Tracheal epithelial cell (primary cell): ENCODE results near the gene ACOX2. TPM values are rescaled to one million over a fixed set of nuclear protein-coding genes. Genes with fewer than 3 reads are reported as not detected.

Experiments used
- total RNA-seq: library from RNA; depleted of rRNA; stranded (reverse); fragments of >200 nt; gene quantifications from 2 replicates; pipeline ENCODE4 v1.2.1, GENCODE V29; 2014

ACOX2 gene
- total RNA-seq: under 0.01 TPM in 1 of 2 replicates, not detected in the other

DNA sequence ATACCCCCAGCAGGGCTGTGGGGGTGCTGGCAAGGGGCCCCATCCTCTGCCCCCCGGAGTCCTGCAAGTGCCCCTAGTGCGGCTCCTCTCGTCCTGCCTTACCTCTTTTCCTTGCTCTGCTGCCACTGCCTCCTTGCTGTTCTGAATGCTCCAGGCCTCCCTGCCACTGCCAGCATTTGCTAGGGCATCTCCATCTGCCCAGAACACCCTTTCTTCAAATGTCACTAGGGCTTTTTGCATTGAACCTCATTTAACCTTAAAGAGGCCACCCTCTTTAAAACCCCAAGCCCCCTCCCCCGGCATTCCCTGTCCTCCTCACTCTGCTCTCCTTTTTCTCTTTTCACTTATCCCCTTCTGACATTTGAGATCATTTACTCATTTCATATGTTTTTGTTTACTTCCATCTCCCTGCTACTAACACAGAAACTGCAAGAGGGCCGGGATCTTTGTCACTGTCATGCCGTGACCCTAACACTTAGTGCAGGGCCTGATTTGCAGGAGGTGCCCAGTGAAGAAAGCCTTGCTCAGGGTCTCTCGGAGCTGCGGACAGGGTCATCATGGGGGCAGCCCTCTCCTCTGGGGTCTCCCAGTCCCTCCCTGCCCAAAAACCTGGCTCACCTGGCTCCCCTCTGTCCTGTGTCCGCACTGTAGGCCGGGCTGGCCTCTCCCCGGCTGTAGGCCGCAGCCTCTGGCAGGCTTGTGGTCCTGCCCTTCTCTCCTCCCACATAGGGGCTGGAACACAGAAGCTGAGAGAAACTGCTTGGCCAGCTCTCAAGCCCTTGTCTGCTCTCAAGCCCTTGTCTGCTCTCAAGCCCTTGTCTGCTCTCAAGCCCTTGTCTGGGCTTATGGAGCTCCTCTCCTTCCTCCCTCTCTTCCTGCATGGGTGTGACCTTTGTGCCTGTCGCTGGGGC lies at the start of gene ACOX2:
ACOX2 (minus strand) TSS at position 690 of the 911 bp plus-strand sequence. CDS start 2,084 bp downstream, outside the sequence.

DNA sequence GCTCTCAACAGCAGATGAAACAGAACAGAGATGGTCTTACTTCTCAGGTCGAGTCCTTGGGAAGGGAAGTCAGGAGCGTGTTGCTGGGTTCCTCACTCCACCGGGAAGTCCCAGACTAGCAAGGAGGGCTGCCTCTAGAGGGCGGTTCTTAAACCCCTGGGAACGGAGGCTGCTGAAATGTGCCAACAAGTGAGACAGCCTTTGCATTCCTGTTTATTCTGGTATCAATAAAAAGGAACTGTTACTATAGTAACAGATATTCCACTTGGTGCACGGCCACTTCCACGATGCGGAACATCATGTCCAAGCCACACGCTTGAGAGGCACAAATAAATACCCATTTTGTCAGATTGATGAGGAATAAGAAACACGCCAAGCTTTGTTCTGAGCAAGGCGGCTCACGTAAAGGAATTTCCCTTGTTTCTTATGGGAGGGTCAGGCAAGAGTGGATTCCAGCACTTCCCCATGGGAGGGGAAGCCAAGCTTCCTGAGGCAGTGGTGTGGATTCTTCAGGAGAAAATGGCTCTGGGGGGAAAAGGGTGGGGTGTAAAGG lies 40.4 kb upstream of the ACOX2 start, which contains the start of gene FAM107A:
FAM107A (minus strand) TSS at position 123 of the 553 bp plus-strand sequence. CDS start 7,531 bp downstream, outside the sequence.

DNA sequence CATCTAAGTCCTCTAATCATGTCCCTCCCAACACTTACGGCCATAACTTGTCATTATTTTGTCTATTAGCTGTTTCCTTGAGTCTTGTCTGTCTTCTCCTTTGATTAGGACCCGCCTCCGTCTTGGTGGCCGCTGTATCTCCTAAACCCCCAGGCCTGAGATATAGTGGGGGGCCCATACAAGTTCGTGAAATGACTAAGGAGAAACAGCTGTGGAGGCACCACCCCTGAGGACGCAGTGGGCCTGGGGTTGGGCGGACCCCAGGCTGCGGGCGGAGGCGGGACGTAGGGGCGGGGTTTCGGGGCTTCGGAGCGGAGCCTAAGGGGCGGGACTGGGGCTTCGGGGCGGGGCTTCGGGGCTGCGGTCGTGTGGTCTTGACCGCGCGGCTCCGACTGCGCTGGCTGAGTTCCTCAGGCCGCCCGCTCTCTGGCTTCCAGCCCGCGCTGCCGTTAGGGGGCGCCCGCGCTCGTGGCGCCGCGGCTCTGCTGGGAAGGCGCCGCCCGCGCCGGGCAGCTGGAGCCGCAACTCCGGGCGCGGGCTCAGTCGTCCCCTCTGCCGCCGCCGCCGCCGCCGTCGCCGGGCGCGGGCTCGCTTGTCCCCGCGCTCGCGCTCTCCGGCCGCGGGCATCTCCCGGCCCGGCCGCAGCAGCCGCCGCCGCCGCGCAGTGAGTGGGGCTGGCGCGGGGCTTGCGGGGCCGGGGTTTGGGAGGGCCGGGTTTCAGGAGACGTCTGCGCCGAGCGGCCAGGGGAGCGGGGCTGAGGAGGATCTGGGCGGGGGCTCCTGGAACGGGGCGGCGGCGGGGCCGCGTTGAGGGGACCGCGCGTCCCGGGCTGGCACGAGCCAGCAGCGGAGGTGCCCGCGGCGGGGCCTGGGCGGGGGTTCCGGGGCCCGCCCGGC lies 45.2 kb downstream of the ACOX2 start, which contains the start of gene KCTD6:
KCTD6 (plus strand) TSS at position 591 of the 897 bp plus-strand sequence. CDS start 6,660 bp downstream, outside the sequence.

Other genes with a start within 250 kb of the ACOX2 start
- 13.7 and 17.3 TPM in 2 replicates for gene RPP14, start 230.9 kb downstream of the ACOX2 start, total RNA-seq
- 10.6 and 22.8 TPM in 2 replicates for gene HTD2, start 230.7 kb downstream of the ACOX2 start, total RNA-seq
- gene PXK, start 204.3 kb downstream of the ACOX2 start, total RNA-seq: 18.6 and 27.9 TPM in 2 replicates
- gene PDHB, start 103.4 kb downstream of the ACOX2 start, total RNA-seq: 40.5 and 60.2 TPM in 2 replicates
- 3.4 and 4.9 TPM in 2 replicates for gene KCTD6, start 45.1 kb downstream of the ACOX2 start, total RNA-seq
- 0.24 TPM in 1 of 2 replicates, not detected in the other for gene FAM107A, start 40.2 kb upstream of the ACOX2 start, total RNA-seq
- 0.72 and 4.5 TPM in 2 replicates for gene FAM3D, start 129.6 kb upstream of the ACOX2 start, total RNA-seq